A673 (cell line): Measurements from ENCODE around the gene CFAP46. TPM values are rescaled to one million over a fixed set of nuclear protein-coding genes. Genes with fewer than 3 reads are reported as not detected.

Experiments used
- BruUV-seq: library from RNA; stranded (reverse); fragments of 400-500 nt; replicated peaks from 2 replicates; lab custom pipeline; 2021; lab: Mats Ljungman, UMichigan
- CTCF ChIA-PET: fragments of 300-600 bp; sonication (Branson Sonifier 250); formaldehyde crosslinking; loops from one replicate; lab custom pipeline; 2022; ENCODE audit warnings: antibody characterized with exemption; lab: Charles Lee
- POLR2A ChIA-PET: fragments of 300-600 bp; sonication (Branson Sonifier 250); formaldehyde crosslinking; loops from one replicate; lab custom pipeline; 2022; ENCODE audit warnings: antibody characterized with exemption; ENCODE audit not compliant: low non-redundant PET; lab: Charles Lee
- DNase-seq: peaks from one replicate; pipeline ENCODE4 v3.0.0-alpha.2; 2015; ENCODE audit warnings: low spot score
- H3K27ac ChIP-seq: fragments of 200-600 bp; sonication (generic); 2 replicates; pipeline ENCODE4 v1.5.1; 2016; ENCODE audit warnings: mixed run types, low read depth, mild to moderate bottlenecking, mixed read lengths, antibody characterized with exemption, low read length; ENCODE audit not compliant: poor library complexity, severe bottlenecking
- H3K27me3 ChIP-seq: fragments of 200-600 bp; sonication (generic); replicated peaks from 2 replicates; pipeline ENCODE4 v1.6.1; 2017; ENCODE audit warnings: mixed run types, low read depth, mild to moderate bottlenecking, mixed read lengths, antibody characterized with exemption, low read length; ENCODE audit not compliant: insufficient read depth, poor library complexity
- H3K36me3 ChIP-seq: fragments of 200-600 bp; sonication (generic); 2 replicates; pipeline ENCODE4 v1.6.1; 2016; ENCODE audit warnings: mixed run types, mild to moderate bottlenecking, mixed read lengths, antibody characterized with exemption, low read length; ENCODE audit not compliant: insufficient read depth, poor library complexity, severe bottlenecking
- H3K4me1 ChIP-seq: fragments of 200-600 bp; sonication (generic); 2 replicates; pipeline ENCODE4 v1.6.1; 2017; ENCODE audit warnings: mixed run types, mild to moderate bottlenecking, mixed read lengths, antibody characterized with exemption, low read length; ENCODE audit not compliant: insufficient read depth, poor library complexity, severe bottlenecking
- H3K4me3 ChIP-seq: fragments of 200-600 bp; sonication (generic); 2 replicates; pipeline ENCODE4 v1.5.1; 2016; ENCODE audit warnings: low read depth, mixed run types, mild to moderate bottlenecking, mixed read lengths, low read length; ENCODE audit not compliant: poor library complexity, severe bottlenecking
- H3K9me3 ChIP-seq: fragments of 200-600 bp; sonication (generic); 2 replicates; pipeline ENCODE4 v1.6.1; 2016; ENCODE audit warnings: mixed run types, low read depth, mild to moderate bottlenecking, mixed read lengths, antibody characterized with exemption, low read length; ENCODE audit not compliant: poor library complexity, severe bottlenecking
- CTCF ChIP-seq: fragments of 300-800, 200-600 bp; sonication (generic); conservative IDR thresholded peaks from 2 replicates; pipeline ENCODE4 v1.5.1; 2017; ENCODE audit warnings: low read depth, mild to moderate bottlenecking, antibody characterized with exemption, low read length, moderate library complexity, mixed read lengths
- EZH2 ChIP-seq: fragments of 200-600 bp; sonication (generic); IDR thresholded peaks from 2 replicates; pipeline ENCODE4 v1.6.1; 2017; ENCODE audit warnings: borderline replicate concordance, low read depth, mild to moderate bottlenecking, mixed read lengths, antibody characterized with exemption, low read length; ENCODE audit not compliant: poor library complexity, severe bottlenecking
- intact Hi-C: fragments of 100-400 bp; cut with micrococcal nuclease; formaldehyde crosslinking; loops from one replicate; pipeline ENCODE4 v1.10.0; 2022; ENCODE audit not compliant: unreplicated experiment
- total RNA-seq: library from RNA; stranded (reverse); gene quantifications from 2 replicates; pipeline ENCODE4 v1.2.3, GENCODE V29; 2021

The CFAP46 gene
- total RNA-seq, 1 experiment from 2014 or later: 1.9 TPM

- TF ChIP-seq EZH2 (no peak), CTCF (no peak)
- H3K4me1 ChIP-seq: no peaks in the 10 kb centered on the region
- DNase-seq: peak; percentile 60
- H3K9me3 ChIP-seq: no peaks in the 10 kb centered on the region
- ChIA-PET POLR2A (no interaction called here), CTCF (no interaction called here)
- H3K27ac ChIP-seq: no peak overlapping the region
- H3K27me3 ChIP-seq: peaks cover 8% of the 10 kb centered on the region
- intact Hi-C loops: no loop called here
- no peaks in the 10 kb centered on the region for H3K36me3 ChIP-seq
- no TSS peak for BruUV-seq
- H3K4me3 ChIP-seq: no peak overlapping the region
Measured at GRCh38 chr10:132987671-132988571, 45.6 kb upstream of the CFAP46 start.

GRCh38 chr10:132986978-132987377 lies 44.6 kb upstream of the CFAP46 start:
- no peaks in the 10 kb centered on the region for H3K4me1 ChIP-seq
- H3K27me3 ChIP-seq: peaks cover 8% of the 10 kb centered on the region
- POLR2A ChIA-PET: no interaction called here
- no peaks in the 10 kb centered on the region for H3K36me3 ChIP-seq
- H3K27ac ChIP-seq: no peak overlapping the region
- intact Hi-C loops: no loop called here
- DNase-seq: no peak
- TF ChIP-seq CTCF: no peak
- H3K4me3 ChIP-seq: no peak overlapping the region
- BruUV-seq: no TSS peak
- no peaks in the 10 kb centered on the region for H3K9me3 ChIP-seq
- CTCF ChIA-PET: no interaction called here

GRCh38 chr10:132986576-132986975 lies 44.2 kb upstream of the CFAP46 start:
- intact Hi-C loops: no loop called here
- no peaks in the 10 kb centered on the region for H3K9me3 ChIP-seq
- no peak overlapping the region for H3K27ac ChIP-seq
- CTCF ChIA-PET: no interaction called here
- H3K4me3 ChIP-seq: no peak overlapping the region
- no peaks in the 10 kb centered on the region for H3K36me3 ChIP-seq
- POLR2A ChIA-PET: no interaction called here
- BruUV-seq: no TSS peak
- H3K27me3 ChIP-seq: peaks cover 8% of the 10 kb centered on the region
- DNase-seq: no peak
- TF ChIP-seq CTCF: no peak
- TF ChIP-seq EZH2: no peak
- H3K4me1 ChIP-seq: no peaks in the 10 kb centered on the region
